Body of pancreas (tissue), 4 donors: ENCODE data around the gene SLC25A4.

Experiments
- CTCF ChIP-seq, 7 experiments: fragments of 450-650 bp in 4 of 7; fragments of 200-600 bp in 3 of 7; sonication (generic) in 3 of 7; IDR thresholded peaks; one replicate each; pipeline ENCODE4 v1.5.1; 2016 to 2019; ENCODE audit warnings: antibody characterized with exemption in 7 of 7
- POLR2A ChIP-seq, 3 donors: fragments of 450-650 bp; IDR thresholded peaks; one replicate each; pipeline ENCODE4 v1.6.1; 2016; ENCODE audit warnings: antibody characterized with exemption in 3 of 3, mild to moderate bottlenecking in 2 of 3

- no peak for TF ChIP-seq POLR2A (IDR thresholded peaks at IDR 0.05)
- no peak for TF ChIP-seq CTCF (IDR thresholded peaks at IDR 0.05)
These were observed 1.3 kb upstream of the SLC25A4 start for GRCh38 chr4:185141777-185142176.
